Right lobe of liver (tissue), 4 donors: ENCODE results near the gene FAM210B.

Source experiments
- POLR2A ChIP-seq: fragments of 450-650 bp; IDR thresholded peaks from one replicate; pipeline ENCODE4 v1.6.1; 2017; ENCODE audit warnings: antibody characterized with exemption, mild to moderate bottlenecking
- TF ChIP-seq, protein P1 (sequence below), 4 donors: fragments of 200-600 bp in 3 of 4; fragments of 450-650 bp in 1 of 4; IDR thresholded peaks; one replicate each; pipeline versions ENCODE4 v1.5.1 to v1.8.0; 2016 to 2022; ENCODE audit warnings: antibody characterized with exemption in 4 of 4, mild to moderate bottlenecking in 2 of 4
- donor health status: DM: no; HTN: no; CAD: no.
- donor health status: DM: no; HTN: no; CAD: no.
- donor health status: DM: no; HTN: yes; CAD: no.

DNA sequence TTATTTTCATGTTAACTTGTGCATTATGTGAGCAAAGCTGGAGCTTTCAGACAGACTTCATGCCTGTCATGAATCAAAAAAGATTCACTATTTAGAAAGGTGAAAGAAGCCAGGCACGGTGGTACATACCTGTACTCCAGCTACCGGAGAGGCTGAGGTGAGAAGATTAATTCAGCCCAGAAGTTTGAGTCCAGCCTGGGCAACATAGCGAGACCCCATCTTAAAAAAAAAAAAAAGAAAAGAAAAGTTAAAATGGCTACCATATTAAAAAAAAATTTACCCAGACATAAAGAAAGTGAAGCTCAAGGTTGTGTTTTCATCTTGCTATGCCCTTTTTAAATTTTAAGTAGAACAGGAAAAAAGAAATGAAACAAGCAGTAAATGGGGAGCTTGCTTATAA, 54.2 kb downstream of the FAM210B start:
- no peak for TF ChIP-seq POLR2A
- TF ChIP-seq, protein P1, sequence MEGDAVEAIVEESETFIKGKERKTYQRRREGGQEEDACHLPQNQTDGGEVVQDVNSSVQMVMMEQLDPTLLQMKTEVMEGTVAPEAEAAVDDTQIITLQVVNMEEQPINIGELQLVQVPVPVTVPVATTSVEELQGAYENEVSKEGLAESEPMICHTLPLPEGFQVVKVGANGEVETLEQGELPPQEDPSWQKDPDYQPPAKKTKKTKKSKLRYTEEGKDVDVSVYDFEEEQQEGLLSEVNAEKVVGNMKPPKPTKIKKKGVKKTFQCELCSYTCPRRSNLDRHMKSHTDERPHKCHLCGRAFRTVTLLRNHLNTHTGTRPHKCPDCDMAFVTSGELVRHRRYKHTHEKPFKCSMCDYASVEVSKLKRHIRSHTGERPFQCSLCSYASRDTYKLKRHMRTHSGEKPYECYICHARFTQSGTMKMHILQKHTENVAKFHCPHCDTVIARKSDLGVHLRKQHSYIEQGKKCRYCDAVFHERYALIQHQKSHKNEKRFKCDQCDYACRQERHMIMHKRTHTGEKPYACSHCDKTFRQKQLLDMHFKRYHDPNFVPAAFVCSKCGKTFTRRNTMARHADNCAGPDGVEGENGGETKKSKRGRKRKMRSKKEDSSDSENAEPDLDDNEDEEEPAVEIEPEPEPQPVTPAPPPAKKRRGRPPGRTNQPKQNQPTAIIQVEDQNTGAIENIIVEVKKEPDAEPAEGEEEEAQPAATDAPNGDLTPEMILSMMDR (IDR thresholded peaks at IDR 0.05) = no peak
